ENCODE results near the gene GNG12. TPM values are rescaled to one million over a fixed set of nuclear protein-coding genes. Genes with fewer than 3 reads are reported as not detected.

GNG12 gene
- total RNA-seq, 5 donors from 2014 or later (not counting 1 experiment from before 2014, with no cell fraction given): 0.26 to 0.44 (median 0.35) TPM; not detected in 2

GRCh38 chr1:67792741-67793458 is 40.4 kb downstream of the GNG12 start:
- H3K36me3 ChIP-seq (ENCODE audit: control insufficient read depth in 2 of 2, extremely low read depth in 1 of 2, insufficient read depth in 1 of 2, low read length in 1 of 2): no peaks in the 10 kb centered on the region
- no peaks in the 10 kb centered on the region for H3K4me1 Mint-ChIP-seq
- 71% methylated on average over 1 of the region's 1 CpG for WGBS (ENCODE audit: insufficient coverage)
- H3K36me3 Mint-ChIP-seq: no peaks in the 10 kb centered on the region
- H3K27me3 ChIP-seq (replicated peaks in 1 of 2; ENCODE audit: control insufficient read depth in 2 of 2, extremely low read depth in 1 of 2, insufficient read depth in 2 of 2, low read length in 1 of 2): peaks cover 0 to 3% of the 10 kb centered on the region in 2 experiments
- ATAC-seq (replicated peaks in 1 of 4) (no peak), DNase-seq (no peak)
- CTCF ChIA-PET: interaction anchor here in 1 of 2 donors (0.7 kb wide), 1 partner anchor 563 kb away, joined by 3 read pairs; no protein-coding TSS in a partner anchor
- H3K27me3 Mint-ChIP-seq: peaks cover 13 to 34% of the 10 kb centered on the region in 2 donors
- no peak overlapping the region for H3K4me3 Mint-ChIP-seq
- H3K27ac ChIP-seq (ENCODE audit: low read length): no peak overlapping the region
- H3K4me3 ChIP-seq (ENCODE audit: control insufficient read depth in 1 of 2, extremely low read depth in 1 of 2, low read length in 1 of 2): no peak overlapping the region
- POLR2A ChIA-PET: interaction anchor here in 1 of 2 donors (0.7 kb wide), 2 partner anchors 22 to 1014 kb away, joined by 3 read pairs; no protein-coding TSS in a partner anchor
- peaks cover 0 to 4% (median 4%) of the 10 kb centered on the region in 3 donors for H3K9me3 Mint-ChIP-seq
- no peak overlapping the region for H3K27ac Mint-ChIP-seq
- H3K9me3 ChIP-seq: no peaks in the 10 kb centered on the region
- H3K4me1 ChIP-seq (ENCODE audit: control insufficient read depth in 1 of 2, extremely low read depth in 1 of 2, insufficient read depth in 2 of 2, low read length in 2 of 2): no peaks in the 10 kb centered on the region

- H3K4me3 Mint-ChIP-seq: no peak overlapping the region
- no CpG with 5 or more reads among the region's 5 CpGs for WGBS (ENCODE audit: insufficient coverage)
- peaks cover 0 to 4% (median 4%) of the 10 kb centered on the region in 3 donors for H3K9me3 Mint-ChIP-seq
- Histone ChIP-seq H3K4me3 (ENCODE audit: control insufficient read depth in 1 of 2, extremely low read depth in 1 of 2, low read length in 1 of 2) (no peak overlapping the region), H3K27me3 (replicated peaks in 1 of 2; ENCODE audit: control insufficient read depth in 2 of 2, extremely low read depth in 1 of 2, insufficient read depth in 2 of 2, low read length in 1 of 2) (no peaks in the 10 kb centered on the region), H3K9me3 (no peaks in the 10 kb centered on the region), H3K36me3 (ENCODE audit: control insufficient read depth in 2 of 2, extremely low read depth in 1 of 2, insufficient read depth in 1 of 2, low read length in 1 of 2) (no peaks in the 10 kb centered on the region), H3K27ac (ENCODE audit: low read length) (no peak overlapping the region), H3K4me1 (ENCODE audit: control insufficient read depth in 1 of 2, extremely low read depth in 1 of 2, insufficient read depth in 2 of 2, low read length in 2 of 2) (no peaks in the 10 kb centered on the region)
- ChIA-PET POLR2A (no interaction called here), CTCF (no interaction called here)
- peaks cover 5 to 26% of the 10 kb centered on the region in 2 donors for H3K27me3 Mint-ChIP-seq
- H3K36me3 Mint-ChIP-seq: no peaks in the 10 kb centered on the region
- DNase-seq (no peak), ATAC-seq (replicated peaks in 1 of 4) (no peak)
- no peak overlapping the region for H3K27ac Mint-ChIP-seq
- H3K4me1 Mint-ChIP-seq: no peaks in the 10 kb centered on the region
Observed at GRCh38 chr1:67792103-67792502, 41.2 kb downstream of the GNG12 start.

- POLR2A ChIA-PET: no interaction called here
- Mint-ChIP-seq H3K9me3 (peaks cover 0 to 4% (median 3%) of the 10 kb centered on the region in 3 donors), H3K4me1 (no peaks in the 10 kb centered on the region)
Observed at GRCh38 chr1:67791686-67792085, 41.6 kb downstream of the GNG12 start.

GRCh38 chr1:67791261-67791660 is 42.0 kb downstream of the GNG12 start:
- no peaks in the 10 kb centered on the region for H3K36me3 ChIP-seq (ENCODE audit: control insufficient read depth in 2 of 2, extremely low read depth in 1 of 2, insufficient read depth in 1 of 2, low read length in 1 of 2)
- H3K4me1 Mint-ChIP-seq: no peaks in the 10 kb centered on the region
- no peak overlapping the region for H3K27ac Mint-ChIP-seq
- ChIA-PET CTCF (no interaction called here), POLR2A (no interaction called here)
- peaks cover 5 to 26% of the 10 kb centered on the region in 2 donors for H3K27me3 Mint-ChIP-seq
- WGBS (ENCODE audit: insufficient coverage): 55% methylated on average over 1 of the region's 1 CpG
- H3K9me3 Mint-ChIP-seq: no peaks in the 10 kb centered on the region
- H3K27me3 ChIP-seq (replicated peaks in 1 of 2; ENCODE audit: control insufficient read depth in 2 of 2, extremely low read depth in 1 of 2, insufficient read depth in 2 of 2, low read length in 1 of 2): peaks cover 0 to 2% of the 10 kb centered on the region in 2 experiments
- no peaks in the 10 kb centered on the region for H3K4me1 ChIP-seq (ENCODE audit: control insufficient read depth in 1 of 2, extremely low read depth in 1 of 2, insufficient read depth in 2 of 2, low read length in 2 of 2)
- no peak overlapping the region for H3K27ac ChIP-seq (ENCODE audit: low read length)
- no peak for ATAC-seq (replicated peaks in 1 of 4)
- no peak overlapping the region for H3K4me3 ChIP-seq (ENCODE audit: control insufficient read depth in 1 of 2, extremely low read depth in 1 of 2, low read length in 1 of 2)
- no peaks in the 10 kb centered on the region for H3K36me3 Mint-ChIP-seq
- no peak for DNase-seq
- H3K4me3 Mint-ChIP-seq: no peak overlapping the region
- H3K9me3 ChIP-seq: no peaks in the 10 kb centered on the region

More at GRCh38 chr1:67791686-67792085, 41.6 kb downstream of the GNG12 start:
- no peak overlapping the region for H3K27ac ChIP-seq (ENCODE audit: low read length)
- no peaks in the 10 kb centered on the region for H3K9me3 ChIP-seq
- 78% methylated on average over 3 of the region's 3 CpGs for WGBS (ENCODE audit: insufficient coverage)
- Mint-ChIP-seq H3K27ac (no peak overlapping the region), H3K36me3 (no peaks in the 10 kb centered on the region), H3K4me3 (no peak overlapping the region), H3K27me3 (peaks cover 5 to 26% of the 10 kb centered on the region in 2 donors)
- peaks cover 0 to under 1% of the 10 kb centered on the region in 2 experiments for H3K27me3 ChIP-seq (replicated peaks in 1 of 2; ENCODE audit: control insufficient read depth in 2 of 2, extremely low read depth in 1 of 2, insufficient read depth in 2 of 2, low read length in 1 of 2)
- DNase-seq (no peak), ATAC-seq (replicated peaks in 1 of 4) (no peak)
- CTCF ChIA-PET: no interaction called here
- no peak overlapping the region for H3K4me3 ChIP-seq (ENCODE audit: control insufficient read depth in 1 of 2, extremely low read depth in 1 of 2, low read length in 1 of 2)
- no peaks in the 10 kb centered on the region for H3K4me1 ChIP-seq (ENCODE audit: control insufficient read depth in 1 of 2, extremely low read depth in 1 of 2, insufficient read depth in 2 of 2, low read length in 2 of 2)
- H3K36me3 ChIP-seq (ENCODE audit: control insufficient read depth in 2 of 2, extremely low read depth in 1 of 2, insufficient read depth in 1 of 2, low read length in 1 of 2): no peaks in the 10 kb centered on the region

GRCh38 chr1:67790201-67790692 is 43.0 kb downstream of the GNG12 start:
- Histone ChIP-seq H3K4me3 (ENCODE audit: control insufficient read depth in 1 of 2, extremely low read depth in 1 of 2, low read length in 1 of 2) (no peak overlapping the region), H3K27me3 (replicated peaks in 1 of 2; ENCODE audit: control insufficient read depth in 2 of 2, extremely low read depth in 1 of 2, insufficient read depth in 2 of 2, low read length in 1 of 2) (peaks cover 0 to 2% of the 10 kb centered on the region in 2 experiments), H3K4me1 (ENCODE audit: control insufficient read depth in 1 of 2, extremely low read depth in 1 of 2, insufficient read depth in 2 of 2, low read length in 2 of 2) (no peaks in the 10 kb centered on the region), H3K27ac (ENCODE audit: low read length) (no peak overlapping the region), H3K9me3 (no peaks in the 10 kb centered on the region), H3K36me3 (ENCODE audit: control insufficient read depth in 2 of 2, extremely low read depth in 1 of 2, insufficient read depth in 1 of 2, low read length in 1 of 2) (no peaks in the 10 kb centered on the region)
- Mint-ChIP-seq H3K27me3 (peaks cover 5 to 26% of the 10 kb centered on the region in 2 donors), H3K27ac (no peak overlapping the region), H3K9me3 (no peaks in the 10 kb centered on the region), H3K4me1 (no peaks in the 10 kb centered on the region), H3K36me3 (no peaks in the 10 kb centered on the region), H3K4me3 (no peak overlapping the region)
- ATAC-seq (replicated peaks in 1 of 4): no peak
- CTCF ChIA-PET: no interaction called here
- WGBS (ENCODE audit: insufficient coverage): 84% methylated on average over 3 of the region's 7 CpGs
- no peak for DNase-seq
- POLR2A ChIA-PET: no interaction called here

GRCh38 chr1:67789551-67789950 is 43.7 kb downstream of the GNG12 start:
- DNase-seq (no peak), ATAC-seq (replicated peaks in 1 of 4) (no peak)
- WGBS (ENCODE audit: insufficient coverage): 83% methylated on average over 3 of the region's 6 CpGs
- Histone ChIP-seq H3K27me3 (replicated peaks in 1 of 2; ENCODE audit: control insufficient read depth in 2 of 2, extremely low read depth in 1 of 2, insufficient read depth in 2 of 2, low read length in 1 of 2) (peaks cover 0 to 2% of the 10 kb centered on the region in 2 experiments), H3K4me3 (ENCODE audit: control insufficient read depth in 1 of 2, extremely low read depth in 1 of 2, low read length in 1 of 2) (no peak overlapping the region), H3K36me3 (ENCODE audit: control insufficient read depth in 2 of 2, extremely low read depth in 1 of 2, insufficient read depth in 1 of 2, low read length in 1 of 2) (no peaks in the 10 kb centered on the region), H3K9me3 (no peaks in the 10 kb centered on the region), H3K27ac (ENCODE audit: low read length) (no peak overlapping the region), H3K4me1 (ENCODE audit: control insufficient read depth in 1 of 2, extremely low read depth in 1 of 2, insufficient read depth in 2 of 2, low read length in 2 of 2) (no peaks in the 10 kb centered on the region)
- peaks cover 5 to 19% of the 10 kb centered on the region in 2 donors for H3K27me3 Mint-ChIP-seq
- no peak overlapping the region for H3K4me3 Mint-ChIP-seq
- no peaks in the 10 kb centered on the region for H3K36me3 Mint-ChIP-seq
- no peaks in the 10 kb centered on the region for H3K9me3 Mint-ChIP-seq
- CTCF ChIA-PET: interaction anchor here in 1 of 2 donors (1.1 kb wide), 1 partner anchor 21 kb away, joined by 3 read pairs; no protein-coding TSS in a partner anchor
- H3K27ac Mint-ChIP-seq: no peak overlapping the region
- POLR2A ChIA-PET: no interaction called here
- no peaks in the 10 kb centered on the region for H3K4me1 Mint-ChIP-seq
